ENCODE measurements around the gene CHD8.
"Not testable (repeated sequence)": the region's sequence is repeated elsewhere in the genome, so short reads cannot be mapped to it uniquely, and the experiment has no call there.

DNA sequence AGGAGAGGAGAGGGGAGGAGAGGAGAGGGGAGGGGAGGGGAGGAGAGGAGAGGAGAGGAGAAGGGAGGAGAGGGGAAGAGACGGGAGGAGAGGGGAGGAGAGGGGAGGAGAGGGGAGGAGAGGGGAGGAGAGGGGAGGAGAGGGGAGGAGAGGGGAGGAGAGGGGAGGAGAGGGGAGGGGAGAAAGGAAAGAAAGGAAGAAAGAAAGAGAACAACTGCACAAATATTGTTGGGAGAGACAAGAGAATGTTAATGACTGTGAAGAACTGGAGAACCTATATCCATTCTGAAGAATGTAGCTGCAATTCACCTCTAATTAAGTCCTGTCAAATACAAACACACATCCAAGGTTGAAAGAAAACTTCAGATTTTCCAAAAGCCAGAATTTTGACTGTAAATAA lies 13.3 kb downstream of the CHD8 start:
- TF ChIP-seq, protein P1, sequence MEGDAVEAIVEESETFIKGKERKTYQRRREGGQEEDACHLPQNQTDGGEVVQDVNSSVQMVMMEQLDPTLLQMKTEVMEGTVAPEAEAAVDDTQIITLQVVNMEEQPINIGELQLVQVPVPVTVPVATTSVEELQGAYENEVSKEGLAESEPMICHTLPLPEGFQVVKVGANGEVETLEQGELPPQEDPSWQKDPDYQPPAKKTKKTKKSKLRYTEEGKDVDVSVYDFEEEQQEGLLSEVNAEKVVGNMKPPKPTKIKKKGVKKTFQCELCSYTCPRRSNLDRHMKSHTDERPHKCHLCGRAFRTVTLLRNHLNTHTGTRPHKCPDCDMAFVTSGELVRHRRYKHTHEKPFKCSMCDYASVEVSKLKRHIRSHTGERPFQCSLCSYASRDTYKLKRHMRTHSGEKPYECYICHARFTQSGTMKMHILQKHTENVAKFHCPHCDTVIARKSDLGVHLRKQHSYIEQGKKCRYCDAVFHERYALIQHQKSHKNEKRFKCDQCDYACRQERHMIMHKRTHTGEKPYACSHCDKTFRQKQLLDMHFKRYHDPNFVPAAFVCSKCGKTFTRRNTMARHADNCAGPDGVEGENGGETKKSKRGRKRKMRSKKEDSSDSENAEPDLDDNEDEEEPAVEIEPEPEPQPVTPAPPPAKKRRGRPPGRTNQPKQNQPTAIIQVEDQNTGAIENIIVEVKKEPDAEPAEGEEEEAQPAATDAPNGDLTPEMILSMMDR (IDR thresholded peaks at IDR 0.05): not testable (repeated sequence)
- not testable (repeated sequence) for TF ChIP-seq REST (IDR thresholded peaks at IDR 0.05; ENCODE audit: insufficient read depth in 1 of 2, low read depth in 2 of 2, low read length in 1 of 2); SIN3A (IDR thresholded peaks at IDR 0.05; ENCODE audit: borderline replicate concordance, insufficient read depth, low read depth, low read length); POLR2AphosphoS5 (IDR thresholded peaks at IDR 0.05; ENCODE audit: low read depth, low read length); TCF7L2 (IDR thresholded peaks at IDR 0.05; ENCODE audit: low read depth, low read length)
